Measurements from ENCODE around the gene YARS2.
"Not testable (repeated sequence)": the region's sequence is repeated elsewhere in the genome, so short reads cannot be mapped to it uniquely, and the experiment has no call there.

The YARS2 gene

DNA sequence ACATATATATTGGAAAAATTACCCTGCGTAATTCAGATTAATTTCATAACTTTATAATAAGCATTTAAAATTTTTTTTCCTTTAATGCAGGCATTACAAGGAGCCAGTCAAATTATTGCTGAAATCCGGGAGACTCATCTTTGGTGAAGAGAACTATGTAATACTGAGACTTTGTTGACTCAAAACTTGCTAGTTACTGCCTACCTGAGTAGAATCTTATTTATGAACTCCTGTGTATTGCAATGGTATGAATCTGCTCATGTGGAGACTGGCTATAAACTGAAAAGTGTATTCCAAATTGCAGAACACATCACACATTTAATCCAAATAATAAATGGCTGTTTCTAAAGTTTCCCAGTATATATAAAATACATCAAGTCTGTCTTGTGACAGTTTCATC is 12.4 kb downstream of the YARS2 start:
- DNase-seq = no peak

DNA sequence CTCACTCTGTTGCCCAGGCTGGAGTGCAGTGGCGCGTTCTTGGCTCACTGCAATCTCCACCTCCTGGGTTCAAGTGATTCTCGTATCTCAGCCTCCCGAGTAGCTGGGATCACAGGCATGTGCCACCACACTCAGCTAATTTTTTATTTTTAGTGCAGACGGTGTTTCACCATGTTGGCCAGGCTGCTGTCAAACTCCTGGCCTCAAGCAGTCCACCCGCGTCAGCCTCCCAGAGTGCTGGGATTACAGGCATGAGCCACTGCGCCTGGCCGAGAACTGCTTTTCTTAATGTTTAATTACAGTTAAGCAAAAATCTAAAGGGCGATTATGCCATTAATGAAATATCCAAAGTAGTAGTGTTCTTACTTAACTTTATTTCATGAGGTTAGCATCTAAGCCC is 13.6 kb downstream of the YARS2 start:
- no peak for DNase-seq

DNA sequence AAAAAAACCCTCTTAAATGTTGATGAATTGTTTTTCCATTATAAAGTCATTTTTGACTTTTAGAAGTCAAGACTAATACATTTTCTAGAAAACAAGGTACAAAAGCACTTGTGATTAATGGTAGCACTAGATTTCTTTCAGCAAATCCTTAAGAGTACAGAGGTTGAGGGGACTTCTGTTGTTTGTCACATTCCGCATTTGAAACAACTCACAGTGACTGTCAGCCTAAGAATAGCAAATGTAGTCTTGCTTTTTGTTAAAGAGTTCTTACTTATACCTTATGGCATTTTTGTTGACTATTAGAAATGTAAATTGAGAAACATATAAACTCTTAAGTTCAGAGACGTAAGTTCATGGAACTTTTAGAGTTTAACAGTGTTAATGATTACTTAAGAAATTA is 16.4 kb downstream of the YARS2 start:
- DNase-seq = no peak

DNA sequence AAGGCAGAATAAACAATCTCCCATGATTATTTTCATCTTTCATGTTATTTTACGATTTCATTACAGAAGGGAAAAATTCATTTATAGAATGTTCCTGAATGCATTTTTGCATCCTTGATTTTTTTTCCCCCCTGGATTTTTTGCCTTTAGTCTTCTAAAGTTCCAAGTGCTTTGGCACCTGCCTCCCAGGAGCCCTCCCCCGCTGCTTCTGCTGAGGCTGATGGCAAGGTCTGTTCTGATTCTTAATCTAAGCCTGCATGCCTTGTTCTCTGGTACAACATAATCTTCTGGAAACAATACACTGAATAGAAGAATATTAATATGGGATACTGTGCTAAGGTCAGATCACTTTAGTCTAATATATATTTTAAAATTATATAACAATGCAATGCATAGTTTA is 18.0 kb downstream of the YARS2 start:
- DNase-seq = no peak

DNA sequence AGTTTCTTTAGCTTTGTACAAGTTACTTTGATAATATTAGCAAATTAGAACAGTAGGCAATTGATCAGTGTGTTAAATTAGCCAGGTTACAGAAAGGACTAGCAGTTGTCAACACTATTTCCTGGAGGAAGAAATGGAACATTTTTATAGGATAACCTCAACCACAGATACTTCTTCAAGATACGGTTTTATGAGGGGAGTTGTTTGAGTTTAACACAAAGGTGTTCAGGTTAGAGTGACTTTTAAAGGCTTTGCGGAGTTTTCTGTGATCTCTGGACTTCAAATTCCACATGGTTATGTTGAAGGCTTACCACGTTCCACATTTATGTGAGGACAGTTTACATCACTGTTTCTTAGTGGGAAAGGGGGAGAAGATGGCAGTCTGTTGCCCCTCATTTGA is 19.3 kb downstream of the YARS2 start:
- no peak for DNase-seq

DNA sequence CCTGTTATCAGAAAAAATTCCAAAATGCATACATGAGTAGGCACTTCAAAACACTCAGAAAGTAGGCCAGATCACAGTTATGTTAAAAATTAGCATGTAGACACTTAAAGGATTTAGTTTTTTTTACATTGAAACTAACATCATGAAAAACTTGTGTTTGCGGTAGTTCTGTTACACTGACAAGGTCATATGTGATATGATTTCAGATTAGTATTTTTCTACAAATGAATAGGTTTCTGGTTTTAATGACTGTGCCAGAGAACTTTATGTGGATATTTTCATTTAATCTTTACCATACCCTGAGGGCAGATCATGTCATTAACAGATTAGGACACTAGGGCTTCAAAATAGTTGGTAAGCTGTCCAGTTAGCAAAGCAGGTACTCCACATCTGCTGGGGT is 20.7 kb downstream of the YARS2 start:
- no peak for DNase-seq

DNA sequence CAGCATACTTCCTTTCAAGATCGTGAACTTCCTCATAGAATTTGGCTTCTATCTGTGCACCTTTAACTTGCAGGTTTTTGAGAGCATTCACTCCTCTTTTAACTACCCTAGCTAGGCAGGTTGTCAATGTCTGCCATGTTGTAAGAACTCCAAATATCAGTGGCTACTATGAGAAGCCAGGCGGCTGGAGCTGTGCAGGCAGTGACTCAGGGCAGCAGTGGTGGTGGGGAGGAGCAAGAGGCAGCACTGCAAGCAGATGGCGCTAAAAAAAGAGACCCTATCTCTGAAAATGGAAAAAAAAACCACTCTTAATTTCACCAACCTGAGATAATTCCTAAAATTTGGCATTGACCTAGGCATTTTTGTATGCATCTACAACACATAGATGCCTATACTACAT is 28.5 kb downstream of the YARS2 start:
- no peak for DNase-seq

DNA sequence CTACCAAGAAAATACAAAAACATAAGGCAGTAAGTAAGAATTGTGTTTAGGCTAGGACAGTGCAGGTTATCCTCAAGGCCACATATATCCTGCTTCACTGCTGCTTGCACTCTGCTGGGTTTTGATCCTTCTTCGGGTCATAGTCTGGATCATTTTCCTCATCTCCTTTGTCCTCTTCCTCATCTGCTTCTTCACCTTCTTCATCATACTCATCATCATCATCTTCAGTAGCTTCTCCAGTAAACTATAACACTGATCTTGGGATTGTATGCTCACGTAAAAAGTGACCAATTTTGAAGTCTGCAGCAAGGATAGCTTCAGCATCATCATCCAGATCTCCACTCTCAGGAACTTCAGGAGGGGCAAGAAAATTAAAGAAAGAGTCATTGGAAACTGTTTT is 29.4 kb downstream of the YARS2 start:
- no peak for DNase-seq

DNA sequence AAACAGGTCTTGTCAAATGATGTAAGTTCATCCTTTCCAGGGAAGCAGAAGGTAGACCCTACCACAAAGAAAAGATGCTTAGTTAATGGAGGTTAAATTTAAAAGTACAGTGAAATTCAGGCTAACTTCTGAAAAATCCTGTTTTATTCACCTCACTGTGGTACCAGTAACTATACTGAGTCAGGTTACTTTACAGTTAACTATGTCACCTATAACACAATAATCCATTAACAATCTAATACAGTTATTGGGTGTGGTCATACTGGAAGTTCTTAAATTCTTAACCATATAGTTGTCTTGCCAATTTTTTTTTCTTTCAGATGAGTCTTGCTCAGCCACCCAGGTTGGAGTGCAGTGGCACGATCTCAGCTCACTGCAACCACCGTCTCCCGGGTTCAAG is 30.4 kb downstream of the YARS2 start:
- not testable (repeated sequence) for DNase-seq

DNA sequence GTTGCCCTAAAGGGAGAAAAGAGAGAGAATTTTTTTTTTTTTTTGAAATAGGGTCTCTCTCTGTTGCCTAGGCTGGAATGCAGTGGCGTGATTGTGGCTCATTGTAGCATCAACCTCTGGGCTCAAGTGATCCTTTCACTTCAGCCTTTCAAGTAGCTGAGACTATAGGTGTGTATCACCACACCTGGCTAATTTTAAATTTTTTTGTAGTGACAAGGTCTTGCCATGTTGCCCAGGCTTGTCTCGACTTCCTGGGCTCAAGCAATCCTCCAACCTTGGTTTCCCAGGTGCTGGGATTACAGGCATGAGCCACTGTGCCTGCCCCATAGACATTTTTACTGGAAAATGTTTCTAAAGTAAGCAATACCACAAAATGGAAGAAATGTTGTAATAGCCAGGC is 36.8 kb downstream of the YARS2 start:
- DNase-seq = no peak

DNA sequence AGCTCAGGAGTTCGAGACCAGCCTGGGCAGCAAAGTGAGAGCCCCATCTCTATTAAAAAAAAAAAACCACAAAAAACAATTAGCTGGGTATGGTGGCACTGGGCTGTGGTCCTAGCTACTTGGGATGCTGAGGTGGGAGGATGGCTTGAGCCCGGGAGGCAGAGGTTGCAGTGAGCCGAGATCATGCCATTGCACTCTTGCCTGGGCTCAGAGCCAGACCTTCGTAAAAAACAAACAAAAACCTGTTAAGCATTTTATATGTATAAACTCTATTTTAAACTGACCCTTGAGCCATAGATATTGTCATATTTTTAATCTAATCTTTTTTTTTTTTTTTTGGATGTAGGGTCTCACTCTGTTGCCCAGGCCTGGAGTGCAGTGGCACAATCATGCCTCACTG is 40.9 kb downstream of the YARS2 start:
- no peak for DNase-seq

DNA sequence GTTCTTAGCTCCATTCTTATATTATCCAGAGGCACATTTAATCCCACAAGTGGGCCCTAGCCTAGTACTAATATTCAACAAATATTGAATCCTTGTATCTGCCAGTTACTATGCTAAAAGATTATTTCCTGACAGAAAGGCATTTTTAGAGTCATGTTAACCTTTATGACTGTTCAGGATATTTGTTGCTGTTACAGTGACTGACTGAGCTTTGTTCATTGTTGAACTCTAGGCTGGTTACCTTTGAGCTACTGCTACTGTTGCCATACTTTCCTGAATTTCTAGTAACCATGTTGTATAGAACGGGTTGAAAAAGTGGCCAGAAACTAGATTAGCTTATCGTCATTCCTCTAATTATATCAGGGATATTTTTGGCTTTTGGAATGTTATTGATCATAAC is 46.8 kb downstream of the YARS2 start:
- DNase-seq = no peak

DNA sequence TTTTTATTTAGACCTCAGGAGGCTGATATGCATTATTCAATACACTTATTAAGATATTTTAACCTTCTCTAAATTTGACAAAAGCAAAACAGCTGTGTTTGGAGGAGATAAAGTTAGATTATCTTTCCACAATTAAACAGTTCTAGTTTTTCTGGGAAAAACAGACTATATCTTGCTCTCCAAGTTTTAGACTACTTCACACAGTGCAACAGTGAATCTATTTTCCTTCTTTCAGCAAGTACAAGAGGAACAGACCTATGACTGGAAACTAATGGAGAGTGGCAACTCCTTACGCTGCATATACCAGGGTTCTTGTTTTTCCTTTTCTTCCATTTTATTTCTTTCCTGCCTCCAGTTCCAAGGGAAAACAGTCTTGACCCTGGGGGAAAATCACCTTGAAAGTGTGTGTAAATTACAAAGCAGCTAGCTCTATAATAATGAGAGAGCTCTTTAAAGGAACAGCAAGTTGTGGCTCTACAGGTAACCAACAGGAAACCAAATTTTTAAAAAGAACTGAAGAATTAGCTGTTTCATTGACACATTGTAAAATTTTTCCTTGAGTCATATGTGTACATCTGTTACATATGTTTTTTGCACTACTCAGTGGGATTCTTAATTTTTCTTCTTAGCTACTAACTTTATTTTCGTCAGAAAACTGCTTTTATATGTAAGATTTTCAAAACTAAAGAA is 49.2 kb downstream of the YARS2 start:
- DNase-seq = no peak

DNA sequence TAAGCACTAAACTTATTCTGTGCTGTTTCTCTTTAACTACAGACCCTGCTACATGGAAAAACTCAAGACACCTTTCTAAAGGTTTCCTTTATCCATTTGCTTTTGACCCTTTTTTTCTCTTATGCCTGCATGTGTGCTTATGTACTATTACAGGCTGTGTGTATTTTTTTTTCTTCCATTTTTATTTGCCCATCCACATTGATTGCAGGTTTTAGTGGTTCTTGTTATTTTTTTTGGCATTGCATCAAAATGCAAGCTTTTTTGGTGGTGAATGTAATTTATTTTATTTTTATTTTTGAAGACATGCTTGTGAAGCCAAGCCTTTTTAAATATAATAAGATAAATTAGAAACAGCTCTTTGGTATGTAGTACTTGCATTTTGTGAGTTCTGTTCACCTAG is 49.9 kb downstream of the YARS2 start:
- no peak for DNase-seq

DNA sequence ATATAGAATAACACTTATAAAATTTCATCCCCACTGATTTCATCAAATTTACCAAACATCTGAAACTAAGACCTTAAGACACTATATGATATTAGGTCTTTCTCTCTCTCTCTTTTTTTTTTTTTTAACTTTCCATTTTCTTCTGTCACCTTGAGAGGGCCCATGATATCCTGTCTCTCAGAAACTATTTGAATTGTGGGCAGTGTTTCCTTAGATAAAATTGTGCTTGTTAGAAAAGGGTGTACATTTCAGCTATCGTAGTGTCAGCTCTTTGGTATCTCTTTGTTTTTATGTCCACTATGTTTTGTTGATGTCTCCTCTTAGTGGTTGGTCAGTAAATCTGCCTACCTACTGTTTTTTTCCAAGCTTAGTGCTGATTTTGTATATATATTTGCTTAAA is 52.8 kb downstream of the YARS2 start:
- no peak for DNase-seq

DNA sequence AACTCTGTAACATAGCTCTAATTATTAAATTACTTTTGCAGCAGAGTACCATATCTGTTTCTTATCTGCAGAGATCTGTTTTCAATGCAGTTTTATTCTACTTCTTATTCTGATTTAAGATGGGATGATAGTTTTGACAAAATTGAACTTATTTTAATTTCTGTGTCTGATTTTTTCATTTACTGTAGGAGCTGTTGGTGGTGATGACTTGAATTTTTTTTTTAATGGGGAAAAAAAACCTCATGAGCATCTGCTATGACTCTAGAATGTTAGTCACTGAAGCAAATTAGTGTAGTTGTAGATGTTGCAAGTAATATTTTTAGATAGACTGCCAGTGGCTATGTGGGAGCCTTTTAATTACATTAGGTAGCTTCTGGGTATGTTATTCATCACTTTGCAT is 53.2 kb downstream of the YARS2 start:
- DNase-seq = no peak

DNA sequence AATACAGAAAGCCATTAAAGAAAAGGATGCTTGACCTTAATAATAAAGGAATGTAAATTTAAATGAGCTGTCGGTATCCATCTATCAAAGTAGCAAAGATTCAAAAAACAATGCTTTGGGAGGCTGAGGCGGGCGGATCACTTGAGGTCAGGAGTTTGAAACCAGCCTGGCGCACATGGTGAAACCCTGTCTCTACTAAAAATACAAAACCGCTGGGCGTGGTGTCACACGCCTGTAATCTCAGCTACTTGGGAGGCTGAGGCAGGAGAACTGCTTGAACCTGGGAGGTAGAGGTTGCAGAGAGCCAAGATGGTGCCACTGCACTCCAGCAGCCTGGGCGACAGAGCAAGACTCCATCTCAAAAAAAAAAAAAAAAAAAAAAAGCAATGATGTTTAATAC is 56.3 kb downstream of the YARS2 start:
- DNase-seq = not testable (repeated sequence)

DNA sequence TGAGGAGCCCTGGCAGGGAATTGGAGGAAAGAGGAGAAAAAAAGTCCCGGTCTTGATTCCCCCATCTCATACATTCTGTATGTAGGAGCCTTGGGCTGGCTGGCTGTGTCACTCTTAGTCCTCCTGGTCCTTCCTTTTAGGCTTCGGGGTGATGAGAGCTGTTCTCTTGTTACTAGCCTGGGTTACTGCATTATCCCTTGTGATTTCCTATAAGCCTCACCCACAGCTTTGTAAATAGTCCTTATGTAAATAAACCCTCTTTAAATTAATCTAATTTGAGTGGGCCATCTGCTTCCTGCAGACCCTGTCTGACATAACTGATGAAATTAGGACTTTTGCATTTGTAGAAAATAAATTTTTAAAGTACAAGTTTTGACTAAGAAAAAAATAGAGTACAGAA is 57.4 kb downstream of the YARS2 start:
- no peak for DNase-seq

DNA sequence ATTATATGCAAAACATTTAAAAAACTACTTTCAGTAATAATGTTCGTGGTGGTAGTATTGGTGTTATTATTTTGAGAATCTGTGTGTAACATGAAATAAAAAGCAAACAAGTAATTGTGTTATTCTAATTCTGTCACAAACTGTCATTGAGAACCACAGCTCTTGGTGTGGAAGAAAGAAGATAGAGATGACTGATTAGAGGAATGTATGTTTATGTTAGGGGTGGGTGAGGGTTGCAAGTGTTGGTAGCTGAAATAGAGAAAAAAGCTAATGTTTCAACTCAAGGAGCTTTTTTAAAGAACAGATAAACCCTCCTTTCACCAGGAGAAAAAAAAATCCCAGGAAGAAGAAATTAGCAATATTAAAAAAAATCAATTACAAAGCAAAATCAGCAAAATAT is 58.3 kb downstream of the YARS2 start:
- no peak for DNase-seq

Measured in activated CD8-positive, alpha-beta memory T cell treated with anti-CD3 and anti-CD28 coated beads, Interleukin-2, amount 50 U/mL, for 4 hours (primary cell).